Neural cell (in vitro differentiated cells): Measurements from ENCODE around the gene MAGI2. TPM values are rescaled to one million over a fixed set of nuclear protein-coding genes. Genes with fewer than 3 reads are reported as not detected.

ENCODE experiments used
- H2AFZ ChIP-seq: fragments of 200-600, 300-800 bp; sonication (generic), shearing (Covaris generic); 2 replicates; pipeline ENCODE4 v1.6.0; 2014; ENCODE audit warnings: low read depth, mild to moderate bottlenecking, antibody characterized with exemption, low read length, moderate library complexity
- H3F3A ChIP-seq: fragments of 200-600 bp; shearing (Covaris generic); 2 replicates; pipeline ENCODE4 v1.6.1; 2016; ENCODE audit warnings: mild to moderate bottlenecking, moderate library complexity, mixed read lengths, antibody characterized with exemption, low read length; ENCODE audit not compliant: insufficient read depth, poor library complexity, severe bottlenecking
- H3K27ac ChIP-seq: fragments of 200-600, 300-800 bp; sonication (generic), shearing (Covaris generic); 2 replicates; pipeline ENCODE4 v1.5.1; 2014; ENCODE audit warnings: mild to moderate bottlenecking, low read length, moderate library complexity
- H3K27me3 ChIP-seq: fragments of 300-800, 200-600 bp; sonication (generic), shearing (Covaris generic); 2 replicates; pipeline ENCODE4 v1.6.0; 2014; ENCODE audit warnings: mild to moderate bottlenecking, low read depth, low read length, moderate library complexity; ENCODE audit not compliant: insufficient read depth
- H3K36me3 ChIP-seq: fragments of 300-800, 200-600 bp; sonication (generic), shearing (Covaris generic); 2 replicates; pipeline ENCODE4 v1.5.1; 2014; ENCODE audit warnings: mild to moderate bottlenecking, antibody characterized with exemption, low read length, moderate library complexity; ENCODE audit not compliant: insufficient read depth
- H3K4me2 ChIP-seq: fragments of 300-800, 200-600 bp; sonication (generic), shearing (Covaris generic); 2 replicates; pipeline ENCODE4 v1.6.0; 2014; ENCODE audit warnings: mild to moderate bottlenecking, low read length
- H3K4me3 ChIP-seq: fragments of 300-800, 200-600 bp; sonication (generic), shearing (Covaris generic); 2 replicates; pipeline ENCODE4 v1.5.1; 2014; ENCODE audit warnings: mild to moderate bottlenecking, low read length, moderate library complexity
- H3K79me2 ChIP-seq: fragments of 200-600 bp; shearing (Covaris generic); replicated peaks from 2 replicates; pipeline ENCODE4 v1.6.0; 2014; ENCODE audit warnings: mild to moderate bottlenecking, low read length, moderate library complexity; ENCODE audit not compliant: insufficient read depth
- H3K9ac ChIP-seq: fragments of 300-800, 200-600 bp; sonication (generic), shearing (Covaris generic); 2 replicates; pipeline ENCODE4 v1.6.1; 2016; ENCODE audit warnings: mild to moderate bottlenecking, low read length, mixed read lengths
- H3K9me2 ChIP-seq: fragments of 200-600 bp; shearing (Covaris generic); 2 replicates; pipeline ENCODE4 v1.6.1; 2016; ENCODE audit warnings: mild to moderate bottlenecking, low read length, mixed read lengths; ENCODE audit not compliant: insufficient read depth
- H3K9me3 ChIP-seq: fragments of 200-600, 300-800 bp; sonication (generic), shearing (Covaris generic); 2 replicates; pipeline ENCODE4 v1.6.1; 2016; ENCODE audit warnings: mild to moderate bottlenecking, mixed run types, low read length, moderate library complexity, mixed read lengths
- H4K20me1 ChIP-seq: fragments of 200-600 bp; shearing (Covaris generic); 2 replicates; pipeline ENCODE4 v1.6.1; 2016; ENCODE audit warnings: mild to moderate bottlenecking, mixed run types; ENCODE audit not compliant: insufficient read depth
- EP300 ChIP-seq: fragments of 450-650 bp; conservative IDR thresholded peaks from 2 replicates; pipeline ENCODE4 v1.6.1; 2014; ENCODE audit warnings: antibody characterized with exemption, mild to moderate bottlenecking, moderate library complexity; ENCODE audit not compliant: poor library complexity, severe bottlenecking
- EZH2 ChIP-seq: fragments of 200-600, 300-800 bp; shearing (Covaris generic), sonication (generic); IDR thresholded peaks from 2 replicates; pipeline ENCODE4 v1.6.1; 2014; ENCODE audit warnings: antibody characterized with exemption, low read length, borderline replicate concordance, mild to moderate bottlenecking; ENCODE audit not compliant: insufficient read depth, poor library complexity, severe bottlenecking
- MXI1 ChIP-seq: fragments of 450-650 bp; conservative IDR thresholded peaks from 2 replicates; pipeline ENCODE4 v1.6.1; 2014; ENCODE audit warnings: antibody characterized with exemption, mild to moderate bottlenecking; ENCODE audit not compliant: poor library complexity, severe bottlenecking
- POLR2AphosphoS5 ChIP-seq: IDR thresholded peaks from 2 replicates; pipeline ENCODE4 v1.6.1; 2012
- RAD21 ChIP-seq: fragments of 450-650 bp; conservative IDR thresholded peaks from 2 replicates; pipeline ENCODE4 v1.6.1; 2014; ENCODE audit warnings: antibody characterized with exemption, mild to moderate bottlenecking, moderate library complexity
- SMC3 ChIP-seq: fragments of 450-650 bp; conservative IDR thresholded peaks from 2 replicates; pipeline ENCODE4 v1.6.1; 2014; ENCODE audit warnings: antibody characterized with exemption, mild to moderate bottlenecking, moderate library complexity; ENCODE audit not compliant: poor library complexity
- TAF1 ChIP-seq: IDR thresholded peaks from 2 replicates; pipeline ENCODE4 v1.6.1; 2012; ENCODE audit warnings: low read depth
- polyA plus RNA-seq: library from polyadenylated mRNA; depleted of rRNA; stranded (reverse); fragments of >200 nt; gene quantifications from 2 replicates; pipeline ENCODE4 v1.2.3, GENCODE V29; 2014
- TF ChIP-seq, protein P1 (sequence below): fragments of 450-650 bp; IDR thresholded peaks from 2 replicates; pipeline ENCODE4 v1.5.1; 2014; ENCODE audit warnings: antibody characterized with exemption, mild to moderate bottlenecking, moderate library complexity; ENCODE audit not compliant: poor library complexity, severe bottlenecking
- TF ChIP-seq, protein P2 (sequence below): IDR thresholded peaks from 2 replicates; pipeline ENCODE4 v1.6.1; 2012; ENCODE audit warnings: borderline replicate concordance

MAGI2 gene
- polyA plus RNA-seq, 1 donor from 2014 or later = 19.3 TPM

DNA sequence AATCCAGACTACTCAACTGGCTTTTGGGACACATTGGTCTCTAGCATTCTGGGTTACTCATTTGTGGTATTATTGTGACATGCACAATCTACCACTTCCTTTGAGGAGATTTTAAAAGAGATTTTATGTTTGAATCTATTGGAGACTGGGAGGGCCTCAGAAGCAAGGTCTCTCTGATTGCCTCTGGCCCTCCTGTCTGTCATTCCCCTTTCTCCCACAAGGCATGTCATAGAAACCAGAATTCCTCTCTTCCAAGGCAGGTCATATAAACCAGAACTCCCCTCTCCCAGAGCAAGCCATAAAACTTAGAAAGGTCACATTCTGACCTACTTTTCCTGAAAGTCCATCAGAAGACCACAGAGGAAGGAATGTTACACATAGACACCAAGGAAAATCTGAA is 877.2 kb downstream of the MAGI2 start:
- Histone ChIP-seq H3K4me2 (no peak overlapping the region), H3K36me3 (no peaks in the 10 kb centered on the region), H3K27me3 (no peaks in the 10 kb centered on the region), H3K9me3 (no peaks in the 10 kb centered on the region), H3K4me3 (no peak overlapping the region), H3F3A (peaks cover 6% of the 10 kb centered on the region), H3K27ac (no peak overlapping the region), H3K9ac (no peak overlapping the region), H2AFZ (no peak overlapping the region), H3K9me2 (no peaks in the 10 kb centered on the region), H3K79me2 (no peaks in the 10 kb centered on the region), H4K20me1 (no peaks in the 10 kb centered on the region)
- TF ChIP-seq POLR2AphosphoS5 = no peak
- TF ChIP-seq SMC3 = no peak
- TF ChIP-seq RAD21 = no peak
- TF ChIP-seq, protein P1, sequence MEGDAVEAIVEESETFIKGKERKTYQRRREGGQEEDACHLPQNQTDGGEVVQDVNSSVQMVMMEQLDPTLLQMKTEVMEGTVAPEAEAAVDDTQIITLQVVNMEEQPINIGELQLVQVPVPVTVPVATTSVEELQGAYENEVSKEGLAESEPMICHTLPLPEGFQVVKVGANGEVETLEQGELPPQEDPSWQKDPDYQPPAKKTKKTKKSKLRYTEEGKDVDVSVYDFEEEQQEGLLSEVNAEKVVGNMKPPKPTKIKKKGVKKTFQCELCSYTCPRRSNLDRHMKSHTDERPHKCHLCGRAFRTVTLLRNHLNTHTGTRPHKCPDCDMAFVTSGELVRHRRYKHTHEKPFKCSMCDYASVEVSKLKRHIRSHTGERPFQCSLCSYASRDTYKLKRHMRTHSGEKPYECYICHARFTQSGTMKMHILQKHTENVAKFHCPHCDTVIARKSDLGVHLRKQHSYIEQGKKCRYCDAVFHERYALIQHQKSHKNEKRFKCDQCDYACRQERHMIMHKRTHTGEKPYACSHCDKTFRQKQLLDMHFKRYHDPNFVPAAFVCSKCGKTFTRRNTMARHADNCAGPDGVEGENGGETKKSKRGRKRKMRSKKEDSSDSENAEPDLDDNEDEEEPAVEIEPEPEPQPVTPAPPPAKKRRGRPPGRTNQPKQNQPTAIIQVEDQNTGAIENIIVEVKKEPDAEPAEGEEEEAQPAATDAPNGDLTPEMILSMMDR = no peak
- no peak for TF ChIP-seq TAF1
- TF ChIP-seq MXI1 = no peak
- no peak for TF ChIP-seq EZH2

DNA sequence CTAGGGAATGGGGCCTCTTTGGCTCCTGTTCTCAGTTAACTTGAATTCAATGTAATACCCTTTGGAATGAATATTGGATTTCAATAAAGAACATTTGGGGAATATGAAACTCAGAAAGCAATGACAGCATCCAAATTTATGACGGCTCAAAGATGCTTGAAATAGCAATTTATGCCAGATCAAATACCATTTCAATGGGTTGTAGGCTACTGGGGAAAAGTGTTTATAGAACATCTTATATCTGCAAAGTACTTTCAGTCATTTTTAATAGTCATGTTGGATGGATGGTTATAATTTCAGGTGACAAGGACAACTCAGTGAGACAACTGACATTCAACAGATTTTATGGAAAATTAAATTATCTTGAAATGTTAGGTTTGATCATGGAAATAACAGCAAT is 882.2 kb downstream of the MAGI2 start:
- H2AFZ ChIP-seq = no peak overlapping the region
- no peaks in the 10 kb centered on the region for H4K20me1 ChIP-seq
- H3K9ac ChIP-seq = no peak overlapping the region
- no peaks in the 10 kb centered on the region for H3K9me3 ChIP-seq
- no peaks in the 10 kb centered on the region for H3K79me2 ChIP-seq
- no peaks in the 10 kb centered on the region for H3K9me2 ChIP-seq
- TF ChIP-seq MXI1 = no peak
- peak; percentile 25 for TF ChIP-seq EP300
- H3K27ac ChIP-seq = no peak overlapping the region
- H3K4me3 ChIP-seq = no peak overlapping the region
- peak overlapping the region; percentile 9 for H3K4me2 ChIP-seq
- H3K36me3 ChIP-seq = no peaks in the 10 kb centered on the region
- H3K27me3 ChIP-seq = no peaks in the 10 kb centered on the region
- H3F3A ChIP-seq = no peaks in the 10 kb centered on the region

DNA sequence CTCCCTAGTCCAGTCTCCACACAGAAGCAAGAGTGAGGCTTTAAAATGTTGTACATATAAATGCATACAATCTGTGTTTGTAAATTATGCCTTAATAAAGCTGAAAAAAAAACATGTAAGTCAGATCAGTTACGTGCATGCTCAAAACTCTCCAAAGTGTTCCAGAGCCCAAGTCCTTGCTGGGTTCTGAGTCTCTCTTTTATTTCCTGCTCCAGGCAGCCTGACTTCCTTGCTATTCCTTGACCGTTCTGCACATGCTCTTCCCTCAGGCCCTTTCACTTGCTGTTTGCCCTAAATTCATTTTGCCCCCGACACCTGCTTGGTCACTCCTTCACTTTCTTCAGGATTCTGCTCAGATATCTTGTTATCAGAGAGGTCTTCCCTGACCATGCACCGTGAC is 884.8 kb downstream of the MAGI2 start:
- Histone ChIP-seq H3K4me3 (no peak overlapping the region), H3K9me2 (no peaks in the 10 kb centered on the region), H2AFZ (no peak overlapping the region), H4K20me1 (no peaks in the 10 kb centered on the region), H3K9me3 (no peaks in the 10 kb centered on the region), H3K9ac (no peak overlapping the region), H3K79me2 (no peaks in the 10 kb centered on the region), H3F3A (no peaks in the 10 kb centered on the region), H3K27ac (no peak overlapping the region), H3K4me2 (no peak overlapping the region), H3K27me3 (no peaks in the 10 kb centered on the region), H3K36me3 (no peaks in the 10 kb centered on the region)
- no peak for TF ChIP-seq MXI1

DNA sequence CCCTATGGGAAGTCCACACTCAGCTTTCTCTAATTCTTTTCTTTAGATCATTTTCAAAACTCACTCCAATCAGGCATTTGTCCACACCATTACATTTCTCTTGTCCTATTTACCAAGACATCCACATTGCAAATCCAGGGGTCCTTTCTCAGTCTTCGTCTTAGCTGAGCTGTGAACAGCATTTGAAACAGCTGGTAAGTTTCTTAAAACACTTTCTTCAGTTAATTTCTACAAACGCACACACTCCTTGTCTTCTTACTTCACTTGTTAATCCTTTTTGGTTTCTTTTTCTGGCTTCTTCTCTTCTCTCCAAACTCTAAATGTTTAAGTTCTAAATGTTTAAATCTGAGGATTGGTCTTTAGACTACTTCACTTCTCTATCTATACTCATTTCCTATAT is 885.6 kb downstream of the MAGI2 start:
- H3K27me3 ChIP-seq = no peaks in the 10 kb centered on the region

More for the DNA sequence above, 885.6 kb downstream of the MAGI2 start:
- no peaks in the 10 kb centered on the region for H3K9me2 ChIP-seq
- no peaks in the 10 kb centered on the region for H3K79me2 ChIP-seq
- H3K9me3 ChIP-seq = no peaks in the 10 kb centered on the region
- H4K20me1 ChIP-seq = no peaks in the 10 kb centered on the region
- H3K36me3 ChIP-seq = no peaks in the 10 kb centered on the region
- H3K4me2 ChIP-seq = no peak overlapping the region
- TF ChIP-seq POLR2AphosphoS5 = no peak
- no peak for TF ChIP-seq SMC3
- TF ChIP-seq MXI1 = no peak
- TF ChIP-seq RAD21 = no peak
- TF ChIP-seq EP300 = no peak
- TF ChIP-seq EZH2 = no peak
- TF ChIP-seq, protein P1 = no peak
- TF ChIP-seq, protein P2, sequence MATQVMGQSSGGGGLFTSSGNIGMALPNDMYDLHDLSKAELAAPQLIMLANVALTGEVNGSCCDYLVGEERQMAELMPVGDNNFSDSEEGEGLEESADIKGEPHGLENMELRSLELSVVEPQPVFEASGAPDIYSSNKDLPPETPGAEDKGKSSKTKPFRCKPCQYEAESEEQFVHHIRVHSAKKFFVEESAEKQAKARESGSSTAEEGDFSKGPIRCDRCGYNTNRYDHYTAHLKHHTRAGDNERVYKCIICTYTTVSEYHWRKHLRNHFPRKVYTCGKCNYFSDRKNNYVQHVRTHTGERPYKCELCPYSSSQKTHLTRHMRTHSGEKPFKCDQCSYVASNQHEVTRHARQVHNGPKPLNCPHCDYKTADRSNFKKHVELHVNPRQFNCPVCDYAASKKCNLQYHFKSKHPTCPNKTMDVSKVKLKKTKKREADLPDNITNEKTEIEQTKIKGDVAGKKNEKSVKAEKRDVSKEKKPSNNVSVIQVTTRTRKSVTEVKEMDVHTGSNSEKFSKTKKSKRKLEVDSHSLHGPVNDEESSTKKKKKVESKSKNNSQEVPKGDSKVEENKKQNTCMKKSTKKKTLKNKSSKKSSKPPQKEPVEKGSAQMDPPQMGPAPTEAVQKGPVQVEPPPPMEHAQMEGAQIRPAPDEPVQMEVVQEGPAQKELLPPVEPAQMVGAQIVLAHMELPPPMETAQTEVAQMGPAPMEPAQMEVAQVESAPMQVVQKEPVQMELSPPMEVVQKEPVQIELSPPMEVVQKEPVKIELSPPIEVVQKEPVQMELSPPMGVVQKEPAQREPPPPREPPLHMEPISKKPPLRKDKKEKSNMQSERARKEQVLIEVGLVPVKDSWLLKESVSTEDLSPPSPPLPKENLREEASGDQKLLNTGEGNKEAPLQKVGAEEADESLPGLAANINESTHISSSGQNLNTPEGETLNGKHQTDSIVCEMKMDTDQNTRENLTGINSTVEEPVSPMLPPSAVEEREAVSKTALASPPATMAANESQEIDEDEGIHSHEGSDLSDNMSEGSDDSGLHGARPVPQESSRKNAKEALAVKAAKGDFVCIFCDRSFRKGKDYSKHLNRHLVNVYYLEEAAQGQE = no peak
- no peak for TF ChIP-seq TAF1
- H3F3A ChIP-seq = no peaks in the 10 kb centered on the region
- no peak overlapping the region for H3K9ac ChIP-seq
- H3K27ac ChIP-seq = no peak overlapping the region
- no peak overlapping the region for H3K4me3 ChIP-seq
- H2AFZ ChIP-seq = no peak overlapping the region
